HCT116 (cell line): Measurements from ENCODE around the gene SLC24A2. TPM values are rescaled to one million over a fixed set of nuclear protein-coding genes. Genes with fewer than 3 reads are reported as not detected.

Source experiments
- ATAC-seq: fragments of 200-7000 bp; cut with Tn5 transposase; 2 replicates; pipeline ENCODE4 v1.9.1; 2020; ENCODE audit warnings: mild to moderate bottlenecking, moderate library complexity
- BruUV-seq: library from RNA; stranded (reverse); fragments of 400-500 nt; replicated peaks from 2 replicates; lab custom pipeline; 2021; lab: Mats Ljungman, UMichigan
- CTCF ChIA-PET: fragments of 300-600 bp; sonication (Branson Sonifier 250); formaldehyde crosslinking; loops from one replicate; lab custom pipeline; 2021; ENCODE audit warnings: antibody characterized with exemption; lab: Charles Lee
- POLR2A ChIA-PET: fragments of 300-600, 350-600 bp; sonication (Branson Sonifier 250); formaldehyde crosslinking; loops from one replicate; lab custom pipeline; 2021; ENCODE audit warnings: antibody characterized with exemption; lab: Charles Lee
- RAD21 ChIA-PET, 2 experiments: fragments of 300-600 bp; sonication (Branson Sonifier 250); formaldehyde crosslinking; loops; one replicate each; lab custom pipeline; 2023; ENCODE audit warnings: low total read pairs in 2 of 2; ENCODE audit not compliant: uncharacterized antibody in 2 of 2, unreplicated experiment in 2 of 2, low non-redundant PET in 1 of 2; lab: Charles Lee
- DNase-seq: peaks from one replicate; pipeline ENCODE4 v3.0.0-alpha.2; 2010; ENCODE audit warnings: low read depth, low spot score
- H2AFZ ChIP-seq: fragments of 200-600 bp; shearing (Covaris generic), sonication (generic); 2 replicates; pipeline ENCODE4 v1.6.1; 2017; ENCODE audit warnings: low read depth, mixed run types, mixed read lengths, antibody characterized with exemption, low read length; ENCODE audit not compliant: poor library complexity, severe bottlenecking
- H3K27ac ChIP-seq: 2 replicates; pipeline ENCODE4 v1.5.1; 2012; ENCODE audit warnings: low read depth, low read length
- H3K27me3 ChIP-seq: fragments of 200-600 bp; sonication (generic); 2 replicates; pipeline ENCODE4 v1.6.1; 2016; ENCODE audit warnings: mixed run types, low read length, mixed read lengths; ENCODE audit not compliant: insufficient read depth
- H3K36me3 ChIP-seq, 2 experiments: fragments of 200-500 bp in 1 of 2; fragments of 200-600 bp in 1 of 2; sonication (Bioruptor generic) in 1 of 2; sonication (generic) in 1 of 2; 2 replicates each; pipeline versions ENCODE4 v1.5.1 to v1.6.1; 2014 to 2016; ENCODE audit warnings: low read length in 2 of 2, inconsistent platforms in 1 of 2, mixed read lengths in 1 of 2, mixed run types in 1 of 2; ENCODE audit not compliant: insufficient read depth in 2 of 2, control insufficient read depth in 1 of 2
- H3K4me1 ChIP-seq, 2 experiments: fragments of 200-600 bp in 1 of 2; sonication (generic) in 1 of 2; 2 replicates each; pipeline versions ENCODE4 v1.5.1 to v1.6.1; 2012 to 2017; ENCODE audit warnings: low read length in 2 of 2, inconsistent platforms in 1 of 2, mild to moderate bottlenecking in 1 of 2, mixed read lengths in 1 of 2, mixed run types in 1 of 2, moderate library complexity in 1 of 2; ENCODE audit not compliant: insufficient read depth in 2 of 2, control insufficient read depth in 1 of 2
- H3K4me2 ChIP-seq: fragments of 200-600 bp; sonication (generic); 2 replicates; pipeline ENCODE4 v1.6.1; 2017; ENCODE audit warnings: mixed run types, low read length, mixed read lengths
- H3K4me3 ChIP-seq, 2 experiments: fragments of 200-600 bp in 1 of 2; sonication (generic) in 1 of 2; replicated peaks in 1 of 2; 2 replicates each; pipeline ENCODE4 v1.5.1; 2011 to 2016; ENCODE audit warnings: low read length in 2 of 2, control low read depth in 1 of 2, low read depth in 1 of 2, mild to moderate bottlenecking in 1 of 2, mixed read lengths in 1 of 2, mixed run types in 1 of 2
- H3K79me2 ChIP-seq: fragments of 200-600 bp; sonication (generic); 2 replicates; pipeline ENCODE4 v1.6.1; 2017; ENCODE audit warnings: mild to moderate bottlenecking, mixed run types, low read length, moderate library complexity, mixed read lengths; ENCODE audit not compliant: insufficient read depth
- H3K9ac ChIP-seq: fragments of 200-600 bp; sonication (generic); 2 replicates; pipeline ENCODE4 v1.6.1; 2016; ENCODE audit warnings: low read length, mixed read lengths
- H3K9me2 ChIP-seq: fragments of 200-600 bp; sonication (generic), shearing (Covaris generic); 2 replicates; pipeline ENCODE4 v1.6.1; 2017; ENCODE audit warnings: mixed run types, mild to moderate bottlenecking, moderate library complexity; ENCODE audit not compliant: insufficient read depth
- H3K9me3 ChIP-seq, 2 experiments: fragments of 200-500 bp in 1 of 2; fragments of 200-600 bp in 1 of 2; sonication (Bioruptor generic) in 1 of 2; sonication (generic) in 1 of 2; 2 replicates each; pipeline ENCODE4 v1.6.1; 2014 to 2017; ENCODE audit warnings: low read length in 2 of 2, mixed read lengths in 2 of 2, inconsistent platforms in 1 of 2, low read depth in 1 of 2, mild to moderate bottlenecking in 1 of 2, mixed run types in 1 of 2, moderate library complexity in 1 of 2; ENCODE audit not compliant: control insufficient read depth in 1 of 2, insufficient read depth in 1 of 2
- H4K20me1 ChIP-seq: fragments of 200-600 bp; sonication (generic), shearing (Covaris generic); 2 replicates; pipeline ENCODE4 v1.6.1; 2017; ENCODE audit warnings: mixed run types, mild to moderate bottlenecking, moderate library complexity; ENCODE audit not compliant: insufficient read depth
- ATF3 ChIP-seq: IDR thresholded peaks from 2 replicates; pipeline ENCODE4 v1.6.1; 2012
- CBX3 ChIP-seq: IDR thresholded peaks from 2 replicates; pipeline ENCODE4 v1.6.1; 2012; ENCODE audit warnings: low read depth
- CEBPB ChIP-seq: IDR thresholded peaks from 2 replicates; pipeline ENCODE4 v1.6.1; 2012; ENCODE audit warnings: low read depth
- CTCF ChIP-seq, 3 experiments: fragments of 200-600 bp in 1 of 3; sonication (generic) in 1 of 3; IDR thresholded peaks in 2 of 3; conservative IDR thresholded peaks in 1 of 3; 2 replicates each; pipeline ENCODE4 v1.5.1; 2012 to 2017; ENCODE audit warnings: low read depth in 2 of 3, low read length in 2 of 3, antibody characterized with exemption in 1 of 3, borderline replicate concordance in 1 of 3, control low read depth in 1 of 3, mild to moderate bottlenecking in 1 of 3, mixed read lengths in 1 of 3, mixed run types in 1 of 3, moderate library complexity in 1 of 3; ENCODE audit not compliant: insufficient read depth in 1 of 3
- EGR1 ChIP-seq: IDR thresholded peaks from 2 replicates; pipeline ENCODE4 v1.6.1; 2012; ENCODE audit warnings: low read depth
- EZH2 ChIP-seq: fragments of 200-600 bp; sonication (generic); IDR thresholded peaks from 2 replicates; pipeline ENCODE4 v1.6.1; 2017; ENCODE audit warnings: antibody characterized with exemption, mixed run types
- EZH2phosphoT487 ChIP-seq: fragments of 200-600 bp; IDR thresholded peaks from 2 replicates; pipeline ENCODE4 v1.6.1; 2018; ENCODE audit warnings: antibody characterized with exemption, borderline replicate concordance
- FOSL1 ChIP-seq: IDR thresholded peaks from 2 replicates; pipeline ENCODE4 v1.6.1; 2012; ENCODE audit warnings: low read depth
- JUND ChIP-seq: IDR thresholded peaks from 2 replicates; pipeline ENCODE4 v1.6.1; 2012
- MAX ChIP-seq: IDR thresholded peaks from 2 replicates; pipeline ENCODE4 v1.6.1; 2012
- POLR2A ChIP-seq: IDR thresholded peaks from 2 replicates; pipeline ENCODE4 v1.7.0; 2011; ENCODE audit warnings: borderline replicate concordance; ENCODE audit not compliant: insufficient read depth, insufficient read length; ENCODE audit errors: extremely low read depth
- POLR2AphosphoS5 ChIP-seq: IDR thresholded peaks from 2 replicates; pipeline ENCODE4 v1.6.1; 2011; ENCODE audit warnings: mild to moderate bottlenecking, low read depth, low read length, moderate library complexity
- RAD21 ChIP-seq: IDR thresholded peaks from 2 replicates; pipeline ENCODE4 v1.6.1; 2012; ENCODE audit warnings: low read depth, mild to moderate bottlenecking
- SP1 ChIP-seq: IDR thresholded peaks from 2 replicates; pipeline ENCODE4 v1.6.1; 2012; ENCODE audit warnings: low read depth
- SRF ChIP-seq: IDR thresholded peaks from 2 replicates; pipeline ENCODE4 v1.6.1; 2012; ENCODE audit warnings: low read depth
- TCF7L2 ChIP-seq: IDR thresholded peaks from 2 replicates; pipeline ENCODE4 v1.7.0; 2011; ENCODE audit warnings: borderline replicate concordance, inconsistent platforms; ENCODE audit not compliant: insufficient read depth, insufficient read length; ENCODE audit errors: extremely low read depth
- YY1 ChIP-seq: IDR thresholded peaks from 2 replicates; pipeline ENCODE4 v1.6.1; 2011; ENCODE audit warnings: low read length, low read depth, moderate library complexity, mild to moderate bottlenecking; ENCODE audit not compliant: insufficient replicate concordance; ENCODE audit errors: extremely low read depth
- ZFX ChIP-seq: fragments of 450-650 bp; IDR thresholded peaks from 2 replicates; pipeline ENCODE4 v1.6.1; 2017
- ZNF274 ChIP-seq: fragments of 200-500 bp; sonication (Bioruptor generic); IDR thresholded peaks from 2 replicates; pipeline ENCODE4 v1.6.1; 2014; ENCODE audit warnings: mild to moderate bottlenecking, low read depth, low read length, inconsistent platforms
- intact Hi-C: fragments of 100-400 bp; cut with micrococcal nuclease; formaldehyde crosslinking; loops from 2 replicates; pipeline ENCODE4 v1.10.0; 2022
- total RNA-seq: library from RNA; stranded (reverse); gene quantifications from one replicate; pipeline ENCODE4 v1.2.1, GENCODE V29; 2021; ENCODE audit not compliant: unreplicated experiment
- TF ChIP-seq, protein P1 (sequence below): IDR thresholded peaks from 2 replicates; pipeline ENCODE4 v1.6.1; 2011; ENCODE audit warnings: mild to moderate bottlenecking, low read length, moderate library complexity; ENCODE audit not compliant: insufficient replicate concordance; ENCODE audit errors: extremely low read depth

SLC24A2 gene
- total RNA-seq, 1 experiment from 2014 or later, result not detected

- Histone ChIP-seq H3K27ac (no peak overlapping the region), H3K27me3 (peaks cover 19% of the 10 kb centered on the region; the same call in 1 of the 2 replicates), H2AFZ (no peak overlapping the region), H3K9me3 (no peaks in the 10 kb centered on the region), H3K4me1 (no peaks in the 10 kb centered on the region), H3K9me2 (no peaks in the 10 kb centered on the region), H3K4me2 (no peak overlapping the region), H3K79me2 (no peaks in the 10 kb centered on the region), H3K36me3 (no peaks in the 10 kb centered on the region), H3K4me3 (no peak overlapping the region), H3K9ac (no peak overlapping the region), H4K20me1 (no peaks in the 10 kb centered on the region)
- CTCF ChIA-PET, result no interaction called here
- ATAC-seq, result no peak
- intact Hi-C loops, result loop anchor here (10.0 kb wide), 1 partner anchor 60 kb away; no protein-coding TSS in a partner anchor
- TF ChIP-seq TCF7L2, result no peak
- TF ChIP-seq CBX3, result no peak
- TF ChIP-seq SRF, result no peak
- no peak for TF ChIP-seq EZH2
- TF ChIP-seq MAX, result no peak
- no peak for TF ChIP-seq EGR1
- TF ChIP-seq CTCF (IDR thresholded peaks at IDR 0.05 in 2 of 3, conservative IDR thresholded peaks at IDR 0.05 in 1 of 3; ENCODE audit: borderline replicate concordance in 1 of 3, insufficient read depth in 1 of 3, low read depth in 2 of 3, low read length in 2 of 3), result no peak
- TF ChIP-seq RAD21, result no peak
- no peak for TF ChIP-seq POLR2AphosphoS5
- no peak for TF ChIP-seq ATF3
- TF ChIP-seq ZFX, result no peak
- no peak for TF ChIP-seq EZH2phosphoT487
- no peak for TF ChIP-seq JUND
- no peak for TF ChIP-seq CEBPB
- no peak for TF ChIP-seq FOSL1
- no peak for TF ChIP-seq POLR2A
- TF ChIP-seq, protein P1, sequence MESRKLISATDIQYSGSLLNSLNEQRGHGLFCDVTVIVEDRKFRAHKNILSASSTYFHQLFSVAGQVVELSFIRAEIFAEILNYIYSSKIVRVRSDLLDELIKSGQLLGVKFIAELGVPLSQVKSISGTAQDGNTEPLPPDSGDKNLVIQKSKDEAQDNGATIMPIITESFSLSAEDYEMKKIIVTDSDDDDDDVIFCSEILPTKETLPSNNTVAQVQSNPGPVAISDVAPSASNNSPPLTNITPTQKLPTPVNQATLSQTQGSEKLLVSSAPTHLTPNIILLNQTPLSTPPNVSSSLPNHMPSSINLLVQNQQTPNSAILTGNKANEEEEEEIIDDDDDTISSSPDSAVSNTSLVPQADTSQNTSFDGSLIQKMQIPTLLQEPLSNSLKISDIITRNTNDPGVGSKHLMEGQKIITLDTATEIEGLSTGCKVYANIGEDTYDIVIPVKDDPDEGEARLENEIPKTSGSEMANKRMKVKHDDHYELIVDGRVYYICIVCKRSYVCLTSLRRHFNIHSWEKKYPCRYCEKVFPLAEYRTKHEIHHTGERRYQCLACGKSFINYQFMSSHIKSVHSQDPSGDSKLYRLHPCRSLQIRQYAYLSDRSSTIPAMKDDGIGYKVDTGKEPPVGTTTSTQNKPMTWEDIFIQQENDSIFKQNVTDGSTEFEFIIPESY, result no peak
- TF ChIP-seq SP1, result no peak
- TF ChIP-seq ZNF274, result no peak
- no peak for TF ChIP-seq YY1
- BruUV-seq, result no TSS peak
- DNase-seq, result no peak
- POLR2A ChIA-PET, result no interaction called here
- RAD21 ChIA-PET, result no interaction called here
Measured at GRCh38 chr9:19804431-19804830, 15.6 kb upstream of the SLC24A2 start.
